ENCODE results near the gene LTC4S.
A peak's percentile ranks its signal among the peaks of the same experiment; 100 is the strongest.

LTC4S gene

DNA sequence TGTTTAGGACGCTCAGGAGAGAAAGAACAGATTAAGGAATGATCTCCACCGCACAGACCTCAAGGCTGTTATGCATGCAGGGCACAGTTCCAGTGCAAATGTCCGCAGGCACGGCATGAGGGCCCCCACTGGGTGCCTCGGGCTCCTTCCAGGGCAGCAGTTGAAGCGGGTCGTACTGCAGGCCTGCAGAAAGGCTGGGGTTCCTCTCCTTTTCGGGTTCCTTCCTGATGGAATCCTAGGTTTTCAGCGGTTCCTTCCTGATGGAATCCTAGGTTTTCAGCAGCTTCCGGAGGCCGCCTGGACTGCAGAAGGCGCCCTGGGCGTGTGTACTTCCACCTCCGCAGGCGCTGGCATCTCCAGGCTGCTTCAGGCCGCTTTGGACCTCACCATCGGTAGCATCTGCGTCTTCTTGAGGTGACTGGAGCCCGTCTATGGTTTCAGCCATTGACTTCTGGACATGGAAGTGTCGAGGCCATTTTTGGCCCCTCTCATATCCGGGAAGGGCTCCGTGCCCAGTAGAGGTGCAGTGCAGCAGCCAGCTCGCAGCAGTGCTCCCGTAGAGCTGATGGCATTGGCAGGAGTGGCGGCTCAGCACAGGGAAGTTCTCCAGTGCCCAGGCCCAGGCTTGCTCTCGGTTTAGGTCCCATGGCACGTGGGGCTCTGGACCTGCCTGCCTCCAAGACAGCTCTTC lies 18.5 kb downstream of the LTC4S start:
- DNase-seq = no peak

DNA sequence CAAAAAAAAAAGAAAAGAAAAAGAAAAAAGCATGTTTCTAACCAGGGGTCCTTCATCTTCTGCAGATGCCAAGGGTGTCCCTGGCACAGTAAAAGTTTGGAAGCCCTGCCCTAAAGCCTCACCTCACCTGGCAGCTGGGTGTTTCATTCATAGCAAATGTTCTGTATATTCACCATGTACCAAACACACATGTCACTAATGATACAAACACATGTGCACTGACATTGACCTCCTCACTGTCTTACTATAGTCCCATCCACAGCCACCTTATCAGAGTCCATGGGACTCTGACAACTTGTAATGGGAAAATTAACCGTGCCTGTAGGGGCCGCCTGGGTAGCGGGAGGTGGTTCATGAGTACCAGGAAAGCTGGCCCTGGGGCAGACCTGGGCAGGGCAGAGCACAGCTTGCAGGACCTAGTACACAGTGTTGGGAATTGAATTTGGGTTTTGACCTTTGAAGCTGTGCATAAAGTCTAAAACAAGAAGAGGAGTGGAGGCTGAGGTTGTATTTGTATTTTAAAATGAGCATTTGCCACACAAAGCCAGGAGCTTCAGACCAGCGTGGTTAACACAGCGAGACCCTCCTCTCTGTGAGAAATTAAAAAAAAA lies 19.3 kb downstream of the LTC4S start:
- DNase-seq = no peak

DNA sequence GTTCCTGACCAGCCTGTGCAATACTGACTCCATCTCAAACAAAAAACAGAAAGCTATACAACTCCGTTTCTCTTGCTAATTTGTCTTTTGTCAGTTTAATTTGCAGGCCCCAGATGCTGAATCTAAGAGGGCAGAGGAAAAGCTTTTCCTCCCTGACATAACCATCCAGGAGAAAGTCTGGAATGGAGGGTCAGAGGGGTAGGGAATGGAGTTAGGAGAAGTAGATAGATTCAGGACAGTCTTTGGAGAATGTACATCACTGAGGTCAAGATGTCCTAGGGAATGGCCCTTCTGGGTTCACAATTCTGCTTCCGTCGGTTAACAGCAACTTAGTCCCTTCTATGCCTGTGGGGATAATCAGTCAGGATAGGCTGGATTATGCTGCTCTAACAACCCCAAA lies 20.3 kb downstream of the LTC4S start:
- no peak for DNase-seq

DNA sequence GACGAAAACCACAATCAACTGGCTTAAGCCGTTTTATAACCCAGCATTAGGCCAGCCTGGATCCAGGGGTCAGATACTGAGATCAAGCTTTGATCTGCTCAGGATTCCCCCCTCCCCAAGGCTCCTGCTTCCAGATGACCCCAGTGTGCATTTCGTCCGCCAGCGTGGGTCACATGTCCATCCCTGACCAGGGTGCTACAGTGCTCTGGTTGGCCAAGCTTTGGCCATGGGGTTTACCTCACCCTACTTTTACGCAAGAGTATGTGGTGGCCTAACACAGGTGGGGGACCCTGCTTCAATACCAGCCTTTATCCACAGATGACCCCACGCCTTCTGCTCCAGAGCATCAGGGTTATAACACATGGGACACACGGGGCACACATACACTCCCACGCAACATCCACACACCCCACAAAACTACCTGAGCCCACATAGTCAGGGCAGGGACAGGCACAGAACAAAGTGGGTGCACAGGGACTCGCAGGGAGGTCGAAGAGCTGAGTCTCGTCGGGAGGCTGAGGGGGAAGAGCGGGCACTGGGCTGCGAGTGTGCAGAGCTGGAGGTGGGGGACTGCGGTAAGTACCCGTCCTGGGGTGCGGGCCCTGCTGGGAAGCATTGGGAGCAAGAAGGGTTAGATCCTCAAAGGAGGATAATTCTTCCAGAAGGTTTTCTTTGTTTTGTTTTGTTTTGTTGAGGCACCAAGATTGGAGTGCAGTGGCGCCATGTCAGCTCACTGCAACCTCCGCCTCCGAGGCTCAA lies 21.9 kb downstream of the LTC4S start:
- no peak for DNase-seq

DNA sequence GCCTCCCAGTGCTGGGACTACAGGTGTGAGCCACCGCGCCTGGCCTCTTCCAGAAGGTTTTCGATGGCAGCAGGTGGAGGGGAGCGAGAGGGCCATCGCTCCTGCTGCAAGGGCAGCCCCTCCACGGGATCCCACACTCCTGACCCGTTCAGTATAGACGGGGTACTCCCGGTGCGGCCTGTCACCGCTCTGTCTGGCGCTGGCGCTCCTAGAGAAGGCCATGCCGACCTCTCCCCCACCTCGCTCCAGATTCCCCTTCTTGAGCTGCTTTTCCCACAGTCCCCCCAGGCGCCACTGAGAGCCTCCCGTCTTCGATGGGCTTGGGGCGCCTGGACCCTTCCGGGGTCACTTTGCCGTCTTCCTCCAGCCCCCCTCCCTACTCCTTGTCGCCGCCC lies 22.6 kb downstream of the LTC4S start:
- no peak for DNase-seq

DNA sequence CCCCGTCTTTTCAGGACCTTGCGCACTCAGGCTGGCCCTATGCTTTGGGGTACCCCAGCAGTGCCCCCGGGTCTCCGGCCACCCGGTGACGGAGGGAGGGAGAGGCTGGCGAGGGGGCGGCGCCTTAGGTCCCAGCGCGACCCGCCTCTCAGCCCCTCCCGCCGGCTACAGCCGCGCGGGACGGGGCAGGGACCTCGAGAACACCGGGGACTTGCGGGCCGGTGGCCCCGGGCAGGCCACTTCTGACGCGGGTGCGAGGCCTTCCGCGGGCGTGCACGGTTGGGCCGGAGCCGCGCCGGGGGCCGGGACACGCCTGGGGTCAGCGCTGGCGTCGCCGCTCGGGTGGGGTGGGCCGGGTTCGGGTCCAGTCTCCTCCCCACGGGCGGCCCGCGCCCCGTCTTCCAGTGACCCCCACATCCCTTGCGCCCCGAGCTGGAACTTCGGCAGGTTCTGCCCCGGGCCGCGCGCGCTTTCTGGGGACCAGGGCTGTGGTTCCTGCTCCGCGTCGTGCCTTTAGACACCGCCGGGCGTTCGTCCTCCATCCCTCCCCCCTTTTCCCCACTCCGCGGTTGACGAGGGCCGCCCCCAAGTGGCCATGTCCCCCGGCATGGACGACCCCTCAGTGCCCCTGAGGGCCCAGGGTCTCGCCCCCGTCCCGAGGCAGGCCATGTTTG lies 23.1 kb downstream of the LTC4S start:
- no peak for DNase-seq

DNA sequence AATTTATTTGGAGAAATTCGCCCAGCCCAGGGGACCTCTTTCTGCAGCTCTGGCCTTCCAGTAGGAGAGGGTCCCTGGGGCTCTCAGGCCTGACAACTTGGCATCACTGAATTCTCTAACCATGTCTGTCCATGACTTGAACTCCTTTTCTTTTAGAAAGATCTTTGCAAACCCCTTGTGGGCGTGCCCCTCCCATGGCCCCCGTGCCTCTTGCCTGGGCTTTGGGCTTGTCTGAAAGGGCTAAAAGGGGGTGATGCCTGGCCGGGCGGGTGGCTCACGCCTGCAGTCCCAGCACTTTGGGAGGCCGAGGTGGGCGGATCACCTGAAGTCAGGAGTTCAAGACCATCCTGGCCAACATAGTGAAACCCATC lies 23.7 kb downstream of the LTC4S start:
- DNase-seq = no peak

DNA sequence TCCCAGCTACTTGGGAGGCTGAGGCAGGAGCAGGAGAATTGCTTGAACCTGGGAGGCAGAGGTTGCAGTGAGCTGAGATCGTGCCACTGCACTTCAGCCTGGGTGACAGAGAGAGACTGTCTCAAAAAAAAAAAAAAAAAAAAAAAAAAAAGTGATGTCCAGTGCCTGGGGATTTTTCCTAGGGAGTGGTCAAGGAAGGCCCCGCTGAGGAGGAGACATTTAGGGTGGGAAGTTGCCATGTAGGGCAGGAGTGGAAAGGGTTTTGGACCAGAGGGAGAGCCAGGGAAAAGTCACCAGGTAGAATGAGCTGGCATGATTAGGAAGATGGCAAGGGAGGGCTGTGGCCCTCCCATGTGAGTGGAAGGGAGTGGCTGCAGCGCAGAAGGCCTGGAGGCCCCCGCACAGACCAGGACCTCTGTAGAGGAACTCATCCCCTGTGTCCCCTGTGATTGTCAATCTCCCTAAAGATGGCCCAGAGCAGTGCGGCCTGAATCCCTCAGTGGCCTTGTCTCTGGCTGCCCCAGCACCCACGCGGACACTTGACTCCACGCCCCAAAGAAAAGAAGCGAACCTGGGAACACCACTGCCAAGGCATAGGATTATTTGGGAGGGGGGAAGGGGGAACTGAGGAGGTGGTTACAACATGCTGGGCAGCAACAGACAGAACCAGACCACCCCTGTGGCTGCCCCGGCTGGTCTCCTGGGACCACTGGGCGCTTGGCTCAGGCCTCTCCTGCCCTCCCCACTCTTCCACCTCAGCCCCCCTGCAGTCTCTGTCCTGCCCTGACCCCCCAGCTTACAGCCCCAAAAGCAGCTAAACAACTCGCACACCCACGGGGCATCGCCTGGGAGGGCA lies 24.3 kb downstream of the LTC4S start:
- DNase-seq = peak; percentile 0

DNA sequence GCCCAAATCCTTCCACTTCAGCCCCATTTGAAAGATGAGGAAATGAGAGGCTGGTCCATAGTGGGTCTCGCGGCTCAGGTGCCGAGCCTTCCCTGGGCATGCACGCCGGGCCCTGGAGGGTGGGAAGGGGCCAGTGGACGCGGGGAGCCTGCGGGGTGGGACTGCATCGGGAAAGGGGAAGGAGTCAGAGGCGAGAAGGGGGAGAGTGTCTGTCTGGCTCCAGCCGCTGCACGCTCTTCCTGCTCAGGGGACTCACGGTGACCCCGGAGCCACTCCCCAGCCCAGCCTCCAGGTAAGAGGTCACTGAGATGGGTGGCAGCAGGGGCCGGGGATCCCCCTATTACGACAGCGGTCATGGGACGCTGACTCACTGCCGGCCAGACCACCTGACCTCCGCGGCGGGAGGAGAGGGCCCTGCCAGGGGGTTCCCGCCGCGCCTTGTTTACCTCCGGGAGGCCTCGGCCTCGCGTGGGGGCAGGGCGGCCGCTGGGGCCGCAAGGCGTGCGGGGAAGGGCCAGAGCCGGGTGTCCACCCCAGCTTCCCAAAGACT lies 25.0 kb downstream of the LTC4S start:
- peak; percentile 92 for DNase-seq

DNA sequence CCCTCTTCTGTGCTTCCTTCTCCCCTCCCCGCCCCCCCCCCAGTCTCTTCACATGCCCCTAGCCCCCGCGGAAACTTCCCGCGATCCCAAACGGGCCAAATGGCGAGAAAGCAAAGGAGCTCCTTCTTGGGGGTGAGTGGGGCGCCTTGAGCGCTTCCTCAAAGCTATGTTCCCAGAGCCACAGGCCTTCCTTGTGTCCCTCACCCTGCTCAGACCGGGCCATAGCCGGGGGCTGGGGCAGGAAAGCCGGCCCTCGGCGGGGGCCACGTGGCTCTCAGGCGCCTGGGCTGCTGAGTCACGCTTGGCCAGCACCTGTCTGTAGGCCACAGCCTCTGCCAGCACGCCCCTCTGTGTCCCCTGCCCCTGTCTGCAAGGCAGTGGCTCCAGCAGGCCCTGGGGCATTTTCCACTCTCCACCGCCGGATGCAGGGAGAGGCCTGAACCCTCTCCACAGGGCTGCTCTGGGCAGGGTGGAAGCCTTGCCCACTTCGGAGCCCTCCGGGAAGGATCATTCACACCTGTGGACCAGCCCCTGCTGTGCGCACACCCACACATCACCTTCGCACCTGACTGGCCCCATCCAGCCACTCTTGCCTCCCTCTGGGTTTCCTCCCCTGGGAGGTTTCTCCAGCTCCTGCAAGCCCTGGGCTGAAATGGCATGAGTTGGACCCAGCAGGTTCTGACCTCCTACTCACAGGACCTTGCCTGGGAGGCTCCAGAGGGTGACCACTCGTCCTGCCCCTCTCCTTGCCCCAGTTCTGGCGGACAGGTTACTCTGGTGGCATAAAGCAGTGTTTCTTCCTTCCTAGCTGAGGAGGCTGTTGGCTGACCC lies 25.7 kb downstream of the LTC4S start:
- peak; percentile 36 for DNase-seq

DNA sequence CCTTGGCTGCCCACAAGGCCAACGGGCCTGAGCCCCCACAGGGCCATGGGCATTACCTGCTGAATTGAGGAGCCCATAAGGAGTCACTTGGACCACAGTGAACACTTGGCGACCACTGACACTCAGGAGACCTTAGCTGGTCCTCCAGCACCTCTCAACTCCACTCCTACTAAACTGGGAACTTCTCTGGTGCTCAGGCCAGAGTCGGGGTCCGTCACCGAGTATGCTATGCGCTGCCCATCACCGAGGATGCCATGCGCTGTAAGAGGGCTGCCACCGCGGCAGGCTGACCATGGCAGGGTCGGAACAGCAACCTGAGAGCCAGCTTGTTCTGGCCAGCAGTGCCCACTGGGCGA lies 26.3 kb downstream of the LTC4S start:
- no peak for DNase-seq

DNA sequence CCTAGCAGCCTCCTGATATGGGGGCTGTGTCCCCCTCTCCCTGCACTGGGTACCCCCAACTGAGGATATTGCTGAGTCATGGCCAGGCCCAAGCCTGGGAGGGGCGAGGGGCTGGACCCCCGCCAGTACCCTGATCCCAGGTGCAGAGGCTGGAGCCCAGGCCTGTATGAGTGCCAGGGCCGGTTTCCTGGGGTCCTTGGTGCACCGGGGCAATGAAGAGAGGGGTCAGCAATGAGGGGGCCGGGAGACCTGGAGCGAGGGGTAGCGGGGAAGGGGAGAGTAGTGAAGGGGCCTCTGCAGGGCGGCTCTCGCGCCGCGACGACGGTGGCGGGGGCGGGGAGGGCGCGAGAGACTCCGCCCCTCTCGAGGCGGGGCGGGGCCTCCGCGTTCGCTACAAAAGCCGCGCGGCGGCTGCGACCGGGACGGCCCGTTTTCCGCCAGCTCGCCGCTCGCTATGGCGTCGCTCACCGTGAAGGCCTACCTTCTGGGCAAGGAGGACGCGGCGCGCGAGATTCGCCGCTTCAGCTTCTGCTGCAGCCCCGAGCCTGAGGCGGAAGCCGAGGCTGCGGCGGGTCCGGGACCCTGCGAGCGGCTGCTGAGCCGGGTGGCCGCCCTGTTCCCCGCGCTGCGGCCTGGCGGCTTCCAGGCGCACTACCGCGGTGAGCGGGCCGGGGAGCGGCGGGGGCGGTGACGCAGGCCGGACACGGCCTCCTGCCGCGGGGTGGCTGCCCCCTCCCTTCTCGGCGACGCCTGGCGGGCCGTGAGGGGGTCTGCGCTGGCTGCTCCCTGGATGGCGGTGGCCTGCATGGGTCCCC lies 26.9 kb downstream of the LTC4S start, which contains the start of gene SQSTM1:
Gene SQSTM1, plus strand, starts transcription at position 423 of the 815 bp plus-strand sequence. Its CDS starts 32 bp downstream, at position 455.
- DNase-seq = peak; percentile 78

DNA sequence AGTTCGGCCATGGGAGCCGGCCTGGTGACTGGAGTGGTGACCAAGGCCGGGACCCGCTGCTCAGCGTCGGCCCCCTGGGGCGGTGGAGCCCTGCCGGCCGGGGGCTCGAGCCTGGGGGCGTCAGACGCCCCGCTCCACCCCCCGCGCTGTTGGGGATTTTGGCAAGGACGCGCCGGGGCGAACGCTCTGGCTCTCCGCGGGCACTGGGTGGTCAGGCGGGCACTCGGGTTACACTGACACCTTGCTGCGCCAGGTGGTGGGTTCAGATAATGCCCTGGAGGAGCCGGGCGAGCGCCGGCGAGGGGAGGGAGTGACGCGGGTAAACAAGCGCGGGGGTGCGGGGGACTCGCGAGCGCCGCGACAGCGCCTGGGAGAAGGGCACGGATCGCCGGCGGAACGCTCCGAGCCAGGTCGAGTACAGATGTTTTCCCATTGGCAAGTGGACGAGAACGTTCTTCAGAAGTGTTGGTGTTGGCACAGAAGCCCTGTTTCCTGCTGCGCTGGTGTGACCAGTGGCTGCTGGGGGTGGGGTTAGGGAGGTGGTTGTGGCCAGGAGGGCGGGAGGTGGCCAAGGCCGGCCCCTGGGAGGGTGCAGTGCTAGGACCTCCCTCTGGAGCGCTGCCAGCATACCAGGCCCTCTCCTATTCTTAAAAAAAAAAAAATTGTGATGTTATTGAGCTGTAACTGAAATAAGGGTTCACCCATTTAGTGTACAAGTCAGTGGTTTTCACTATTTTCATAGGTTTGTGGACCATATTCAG lies 27.7 kb downstream of the LTC4S start:
- DNase-seq = peak; percentile 85

DNA sequence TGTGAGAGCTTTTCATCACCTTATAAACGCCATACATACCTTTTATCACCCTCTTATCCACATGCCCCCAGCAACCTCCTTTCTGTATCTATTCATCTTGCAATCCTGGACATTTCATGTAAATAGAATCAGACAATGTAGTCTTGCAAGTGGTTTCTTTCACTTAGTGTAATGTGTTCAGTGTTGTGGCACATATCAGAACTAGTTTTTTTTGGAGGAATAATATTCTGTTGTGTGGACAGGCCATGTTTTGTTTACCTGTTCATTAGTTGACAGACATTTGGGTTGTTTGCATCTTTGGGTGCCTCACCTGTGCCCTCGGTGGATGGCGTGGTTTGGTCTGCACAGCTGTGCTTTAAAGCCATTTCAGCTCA lies 28.3 kb downstream of the LTC4S start:
- no peak for DNase-seq

DNA sequence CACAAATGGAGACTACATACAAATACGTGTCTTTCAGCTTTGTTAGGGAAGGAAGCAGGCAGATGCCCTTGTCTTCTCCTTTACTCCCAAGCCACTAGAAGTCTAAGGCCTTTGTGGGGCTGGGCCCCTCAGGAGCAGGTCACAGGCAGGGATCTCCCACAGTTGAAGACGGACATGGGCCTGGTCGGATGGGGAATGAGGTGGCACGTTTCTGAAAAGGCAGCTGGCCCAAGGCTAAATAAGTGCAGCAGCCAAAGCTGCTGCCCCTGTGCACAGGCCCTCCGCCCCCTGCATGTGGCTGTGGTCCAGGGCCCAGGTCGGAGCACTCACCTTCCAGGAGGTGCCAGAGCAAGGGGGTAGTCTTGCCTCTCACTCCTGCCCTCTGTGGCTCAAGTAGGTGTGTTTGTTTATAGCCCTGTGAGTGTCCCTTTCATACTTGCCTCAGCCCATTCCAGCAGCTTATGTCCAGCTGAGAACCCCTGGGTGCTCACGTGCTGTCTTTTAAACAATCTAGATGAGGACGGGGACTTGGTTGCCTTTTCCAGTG lies 28.7 kb downstream of the LTC4S start:
- no peak for DNase-seq

DNA sequence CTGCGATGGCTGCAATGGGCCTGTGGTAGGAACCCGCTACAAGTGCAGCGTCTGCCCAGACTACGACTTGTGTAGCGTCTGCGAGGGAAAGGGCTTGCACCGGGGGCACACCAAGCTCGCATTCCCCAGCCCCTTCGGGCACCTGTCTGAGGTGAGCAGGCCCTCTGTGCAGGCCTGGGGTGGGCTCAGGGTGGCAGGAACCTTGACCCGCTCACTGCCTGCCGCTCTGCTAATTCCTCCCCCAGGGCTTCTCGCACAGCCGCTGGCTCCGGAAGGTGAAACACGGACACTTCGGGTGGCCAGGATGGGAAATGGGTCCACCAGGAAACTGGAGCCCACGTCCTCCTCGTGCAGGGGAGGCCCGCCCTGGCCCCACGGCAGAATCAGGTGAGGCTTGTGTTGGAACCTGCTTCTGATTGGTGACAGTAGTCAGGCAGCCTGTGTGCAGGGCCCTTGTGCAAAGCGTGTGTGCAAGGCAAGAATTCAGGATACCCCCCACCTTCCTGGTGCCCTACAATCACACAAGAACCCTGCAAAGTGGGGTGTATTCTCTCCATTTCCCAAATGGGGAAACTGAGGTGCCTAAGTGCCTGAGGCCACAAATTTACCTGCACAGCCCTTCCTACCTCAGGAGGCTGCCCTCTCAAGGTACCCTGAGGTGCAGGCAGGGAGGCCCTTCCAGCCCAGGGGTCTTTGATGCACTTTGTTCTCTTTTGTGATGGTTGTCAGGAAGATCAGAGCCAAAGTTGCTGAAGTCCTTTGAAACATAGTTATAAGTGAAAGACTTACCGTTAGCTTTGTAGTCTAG lies 30.4 kb downstream of the LTC4S start:
- no peak for DNase-seq

DNA sequence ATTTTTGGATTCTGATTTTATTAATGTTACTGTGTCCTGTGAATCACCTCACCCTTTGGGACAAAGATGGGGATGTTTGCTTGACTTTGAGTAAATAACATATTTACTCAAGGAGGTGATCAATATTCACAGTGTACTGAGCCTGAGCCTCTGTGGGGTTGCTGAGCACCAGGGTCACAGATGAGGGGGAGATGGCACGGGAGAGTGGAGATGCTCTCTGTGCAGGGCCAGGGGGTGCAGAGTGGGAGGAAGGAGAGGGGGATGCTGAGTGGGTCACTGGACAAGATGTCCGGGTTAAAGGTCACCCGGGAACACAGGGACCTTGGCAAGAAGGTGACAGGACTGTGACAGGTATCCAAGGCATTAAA lies 30.9 kb downstream of the LTC4S start:
- DNase-seq = no peak

DNA sequence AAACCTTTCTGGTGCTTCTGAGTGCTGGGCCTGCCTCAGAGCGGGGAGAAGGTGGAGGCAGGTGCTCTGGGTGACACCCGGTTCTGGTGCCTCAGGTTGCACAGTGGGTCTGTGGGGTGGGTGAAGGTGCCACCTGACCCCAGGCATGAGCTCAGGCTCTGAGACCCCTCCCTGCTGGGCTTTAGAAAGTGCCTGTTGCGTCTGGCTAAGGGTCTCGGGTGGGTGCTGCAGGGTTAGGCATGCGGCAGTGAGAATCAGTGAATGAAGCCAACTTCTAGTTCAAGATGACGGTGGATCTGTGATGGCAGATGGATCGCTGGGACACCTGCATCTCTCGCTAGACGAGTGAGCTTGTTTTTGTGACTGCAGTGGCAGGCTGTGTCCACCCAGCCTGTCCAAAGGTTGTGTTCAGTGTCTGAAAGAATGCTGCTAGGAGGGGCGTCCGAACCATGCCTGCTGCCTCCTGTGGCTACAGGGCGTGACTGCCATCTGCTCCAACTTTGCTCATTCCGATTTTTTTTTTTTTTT lies 31.9 kb downstream of the LTC4S start:
- DNase-seq = no peak

Measured in T-helper 9 cell (primary cell).